Measurements from ENCODE around the gene BCL6.

The BCL6 gene

DNA sequence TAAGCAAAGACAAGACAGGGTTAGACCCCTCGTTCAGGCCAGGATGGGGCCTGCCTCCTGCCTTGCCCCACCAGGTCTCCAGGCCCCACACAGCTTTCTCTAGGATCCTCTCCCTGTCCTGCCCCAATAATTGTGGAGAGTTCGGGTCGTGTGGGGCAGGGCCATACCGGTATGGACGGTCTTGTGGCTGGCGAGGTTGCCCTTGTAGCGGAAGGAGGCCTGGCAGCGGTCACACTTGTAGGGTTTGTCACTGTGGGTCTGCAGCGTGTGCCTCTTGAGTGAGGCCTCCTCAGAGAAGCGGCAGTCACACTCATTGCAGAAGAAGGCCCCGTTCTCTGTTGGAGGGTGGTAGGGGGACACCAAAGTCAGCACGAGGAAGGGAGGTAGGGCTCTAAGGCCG, 18.7 kb downstream of the BCL6 start:
- H3K4me3 ChIP-seq (replicated peaks; ENCODE audit: low read depth, low read length) = no peak overlapping the region
- TF ChIP-seq CTCF (IDR thresholded peaks at IDR 0.05; ENCODE audit: low read depth, low read length, missing control alignments) = no peak
- no peak for DNase-seq (ENCODE audit: extremely low read depth, low read depth)

- no peak overlapping the region for H3K4me3 ChIP-seq (replicated peaks; ENCODE audit: low read depth, low read length)
- TF ChIP-seq CTCF (IDR thresholded peaks at IDR 0.05; ENCODE audit: low read depth, low read length, missing control alignments) = no peak
- no peak for DNase-seq (ENCODE audit: extremely low read depth, low read depth)
Observed at GRCh38 chr3:187725653-187726370, 19.5 kb downstream of the BCL6 start.

DNA sequence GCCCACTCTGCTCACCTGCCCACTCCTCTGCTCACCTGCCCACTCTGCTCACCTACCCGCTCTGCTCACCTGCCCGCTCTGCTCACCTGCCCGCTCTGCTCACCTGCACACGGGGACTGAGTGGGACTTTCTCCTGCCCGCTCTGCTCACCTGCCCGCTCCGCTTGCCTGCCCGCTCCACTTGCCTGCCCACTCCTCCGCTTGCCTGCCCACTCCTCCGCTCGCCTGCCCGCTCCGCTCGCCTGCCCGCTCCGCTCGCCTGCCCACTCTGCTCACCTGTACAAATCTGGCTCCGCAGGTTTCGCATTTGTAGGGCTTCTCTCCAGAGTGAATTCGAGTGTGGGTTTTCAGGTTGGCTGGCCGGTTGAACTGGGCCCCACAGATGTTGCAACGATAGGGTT, 20.0 kb downstream of the BCL6 start:
- TF ChIP-seq CTCF (IDR thresholded peaks at IDR 0.05; ENCODE audit: low read depth, low read length, missing control alignments) = no peak
- DNase-seq (ENCODE audit: extremely low read depth, low read depth) = no peak
- no peak overlapping the region for H3K4me3 ChIP-seq (replicated peaks; ENCODE audit: low read depth, low read length)

GRCh38 chr3:187722206-187722612, 23.1 kb downstream of the BCL6 start:
- no peak for TF ChIP-seq CTCF (IDR thresholded peaks at IDR 0.05; ENCODE audit: low read depth, low read length, missing control alignments)
- DNase-seq (ENCODE audit: extremely low read depth, low read depth) = no peak
- H3K4me3 ChIP-seq (replicated peaks; ENCODE audit: low read depth, low read length) = no peak overlapping the region

GRCh38 chr3:187721055-187721454, 24.2 kb downstream of the BCL6 start:
- no peak for DNase-seq (ENCODE audit: extremely low read depth, low read depth)
- TF ChIP-seq CTCF (IDR thresholded peaks at IDR 0.05; ENCODE audit: low read depth, low read length, missing control alignments) = no peak
- no peak overlapping the region for H3K4me3 ChIP-seq (replicated peaks; ENCODE audit: low read depth, low read length)

DNA sequence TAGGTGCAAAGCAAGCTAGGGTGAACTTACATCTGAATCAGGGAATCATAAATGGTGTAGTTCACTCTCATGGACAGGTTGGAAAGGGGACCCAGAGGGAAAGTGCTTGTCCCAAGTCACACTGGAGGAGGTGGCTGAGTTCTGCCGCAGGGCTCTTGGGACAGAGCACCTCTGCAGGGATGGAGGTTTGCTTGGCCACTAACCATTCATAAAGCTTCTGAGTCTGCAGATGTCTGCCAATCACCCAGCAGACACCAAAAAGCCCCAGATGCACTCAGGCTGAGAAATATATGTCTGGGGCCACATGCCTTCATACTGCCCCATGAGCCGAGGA, 25.0 kb downstream of the BCL6 start:
- H3K4me3 ChIP-seq (replicated peaks; ENCODE audit: low read depth, low read length) = no peak overlapping the region
- TF ChIP-seq CTCF (IDR thresholded peaks at IDR 0.05; ENCODE audit: low read depth, low read length, missing control alignments) = no peak
- DNase-seq (ENCODE audit: extremely low read depth, low read depth) = no peak
